CD4-positive, alpha-beta memory T cell (primary cell): Measurements from ENCODE around the gene SLU7. TPM values are rescaled to one million over a fixed set of nuclear protein-coding genes. Genes with fewer than 3 reads are reported as not detected.

ENCODE experiments used
- CTCF ChIA-PET: fragments of 350-600 bp; sonication (Branson Sonifier 250); formaldehyde crosslinking; loops from one replicate; lab custom pipeline; 2021; ENCODE audit warnings: inconsistent platforms; ENCODE audit not compliant: partially characterized antibody; lab: Charles Lee
- POLR2A ChIA-PET: fragments of 350-600 bp; sonication (Branson Sonifier 250); formaldehyde crosslinking; loops from one replicate; lab custom pipeline; 2021; ENCODE audit not compliant: partially characterized antibody; lab: Charles Lee
- DNase-seq, 5 donors: peaks; one replicate each; pipeline versions ENCODE4 v3.0.0 to v3.0.0-alpha.2; 2020 to 2022; ENCODE audit warnings: mixed read lengths in 1 of 5
- H3K27ac ChIP-seq: one replicate; pipeline ENCODE4 v1.7.0; 2013; ENCODE audit warnings: low read depth, low read length
- H3K27me3 ChIP-seq: 2 replicates; pipeline ENCODE4 v1.7.0; 2013; ENCODE audit warnings: mild to moderate bottlenecking, low read length, moderate library complexity; ENCODE audit not compliant: insufficient read depth
- H3K36me3 ChIP-seq: 2 replicates; pipeline ENCODE4 v1.7.0; 2013; ENCODE audit warnings: mild to moderate bottlenecking, low read length, moderate library complexity; ENCODE audit not compliant: insufficient read depth
- H3K4me1 ChIP-seq: 2 replicates; pipeline ENCODE4 v1.7.0; 2013; ENCODE audit warnings: mild to moderate bottlenecking, low read length, moderate library complexity; ENCODE audit not compliant: insufficient read depth
- H3K4me3 ChIP-seq, 2 donors: one replicate each; pipeline ENCODE4 v1.7.0; 2013; ENCODE audit warnings: low read length in 2 of 2, mild to moderate bottlenecking in 1 of 2
- H3K9me3 ChIP-seq, 2 donors: one replicate each; pipeline ENCODE4 v1.7.0; 2013; ENCODE audit warnings: low read length in 2 of 2, control low read depth in 1 of 2; ENCODE audit not compliant: control insufficient read depth in 1 of 2
- H3K27ac Mint-ChIP-seq, 7 donors: one replicate each; pipeline ENCODE4 v1.8.0; 2020 to 2021; ENCODE audit warnings: mixed read lengths in 7 of 7, mild to moderate bottlenecking in 6 of 7, inconsistent platforms in 3 of 7, moderate library complexity in 3 of 7
- H3K27me3 Mint-ChIP-seq, 2 donors: one replicate each; pipeline ENCODE4 v1.8.0; 2020 to 2021; ENCODE audit warnings: mixed read lengths in 2 of 2
- H3K36me3 Mint-ChIP-seq, 2 donors: one replicate each; pipeline ENCODE4 v1.8.0; 2020 to 2021; ENCODE audit warnings: mixed read lengths in 2 of 2, inconsistent platforms in 1 of 2, mild to moderate bottlenecking in 1 of 2
- H3K4me1 Mint-ChIP-seq, 4 donors: one replicate each; pipeline ENCODE4 v1.8.0; 2020 to 2021; ENCODE audit warnings: mixed read lengths in 4 of 4, mild to moderate bottlenecking in 1 of 4
- H3K4me3 Mint-ChIP-seq, 8 donors: one replicate each; pipeline ENCODE4 v1.8.0; 2020 to 2021; ENCODE audit warnings: mixed read lengths in 8 of 8, mild to moderate bottlenecking in 7 of 8, moderate library complexity in 6 of 8, inconsistent platforms in 3 of 8
- H3K9me3 Mint-ChIP-seq, 8 donors: one replicate each; pipeline ENCODE4 v1.8.0; 2020 to 2021; ENCODE audit warnings: mixed read lengths in 8 of 8, mild to moderate bottlenecking in 5 of 8, inconsistent platforms in 3 of 8, moderate library complexity in 1 of 8
- intact Hi-C: fragments of 100-400 bp; cut with micrococcal nuclease; formaldehyde crosslinking; loops from one replicate; pipeline ENCODE4 v1.15.1; 2023
- polyA plus RNA-seq, 2 donors: library from polyadenylated mRNA; unstranded; fragments of 300-500 nt; fragmentation: Illumina TruSeq; gene quantifications; one replicate each; pipeline ENCODE4 v1.2.3, GENCODE V29; 2021
- total RNA-seq, 2 experiments: library from RNA; stranded (reverse); gene quantifications; one replicate each; pipeline ENCODE4 v1.2.3, GENCODE V29; 2021

The SLU7 gene
- total and polyA plus RNA-seq, 4 experiments from 2014 or later = 50.8 to 93.9 (median 87.6) TPM

DNA sequence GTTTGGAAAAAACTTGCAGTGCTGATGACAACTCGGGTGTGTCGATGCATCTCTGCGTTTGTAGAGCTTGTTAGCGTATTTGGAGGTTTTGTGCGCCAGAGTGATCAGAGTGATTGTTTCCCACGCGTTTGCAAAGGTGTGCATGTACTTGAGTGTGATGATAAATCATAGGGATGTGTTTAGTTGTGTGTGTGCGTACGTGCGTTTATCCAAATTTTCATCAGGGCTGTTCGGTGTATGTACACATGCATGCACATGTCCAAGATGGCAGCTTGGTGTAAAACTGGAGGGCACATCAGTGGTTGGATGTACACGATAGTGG is 48.2 kb downstream of the SLU7 start:
- H3K4me3 ChIP-seq = no peak overlapping the region
- H3K4me1 Mint-ChIP-seq = peaks cover 11 to 16% (median 15%) of the 10 kb centered on the region in 4 donors
- POLR2A ChIA-PET = interaction anchor here (1.6 kb wide), 1 partner anchor 11 kb away, joined by 3 read pairs; no protein-coding TSS in a partner anchor

DNA sequence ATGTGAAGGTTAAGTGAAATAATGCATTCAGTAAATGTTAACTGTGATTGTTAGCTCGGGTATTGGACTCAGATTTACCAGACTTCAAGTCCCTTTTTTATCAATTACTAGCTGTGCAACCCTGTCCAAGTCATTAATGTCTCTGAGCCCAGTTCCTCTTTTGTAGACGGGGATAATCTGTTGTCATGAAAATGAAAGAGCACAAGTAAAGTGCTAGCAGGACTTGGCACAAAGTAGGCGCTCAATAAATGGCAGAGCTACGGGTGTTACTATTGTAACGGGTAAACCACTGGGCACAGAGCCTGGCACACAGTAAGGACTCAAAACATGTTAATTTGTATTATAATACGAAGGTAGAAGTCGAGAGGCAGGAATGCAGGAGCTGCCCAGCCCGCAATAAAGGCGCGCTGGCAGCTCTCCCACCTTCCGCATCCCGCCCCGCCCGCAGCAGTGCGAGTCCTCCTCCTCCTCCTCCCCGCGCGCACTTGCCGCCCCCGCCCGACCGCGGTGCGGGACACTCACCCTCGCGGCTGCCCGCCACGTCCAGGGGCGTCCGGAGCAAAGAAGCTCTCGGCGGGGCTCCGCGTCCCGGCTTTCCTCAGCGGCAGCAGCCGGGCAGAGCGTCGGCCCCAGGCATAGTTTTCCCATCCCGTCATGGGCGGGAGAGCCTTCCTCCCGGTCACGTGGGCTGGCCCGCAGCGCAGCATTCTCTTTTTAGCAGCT is 48.7 kb downstream of the SLU7 start, which contains the start of gene C1QTNF2:
TSS of gene C1QTNF2 (minus strand) at position 637 of the 723 bp plus-strand sequence. CDS start 15,615 bp downstream, outside the sequence.
- H3K36me3 Mint-ChIP-seq = no peaks in the 10 kb centered on the region
- no peaks in the 10 kb centered on the region for H3K36me3 ChIP-seq
- ChIA-PET CTCF (no interaction called here), POLR2A (no interaction called here)
- H3K27me3 Mint-ChIP-seq = peaks cover 57 to 62% of the 10 kb centered on the region in 2 donors
- no peaks in the 10 kb centered on the region for H3K9me3 ChIP-seq
- peaks cover 6% of the 10 kb centered on the region for H3K4me1 ChIP-seq
- H3K27ac Mint-ChIP-seq = no peak within 1 kb of the TSS
- no peak within 1 kb of the TSS for H3K27ac ChIP-seq
- peaks cover 17% of the 10 kb centered on the region for H3K27me3 ChIP-seq
- intact Hi-C loops = no loop called here
- peaks cover 11 to 16% (median 15%) of the 10 kb centered on the region in 4 donors for H3K4me1 Mint-ChIP-seq
- peak within 1 kb of the TSS; percentile 57 to 81 (median 67) for H3K4me3 Mint-ChIP-seq
- no peak for DNase-seq
- H3K4me3 ChIP-seq = no peak within 1 kb of the TSS
- no peaks in the 10 kb centered on the region for H3K9me3 Mint-ChIP-seq

More for the DNA sequence above, 48.2 kb downstream of the SLU7 start:
- no peak for DNase-seq
- Histone ChIP-seq H3K36me3 (no peaks in the 10 kb centered on the region), H3K4me1 (peaks cover 6% of the 10 kb centered on the region), H3K27ac (no peak overlapping the region), H3K9me3 (no peaks in the 10 kb centered on the region), H3K27me3 (peaks cover 17% of the 10 kb centered on the region)
- Mint-ChIP-seq H3K9me3 (no peaks in the 10 kb centered on the region), H3K36me3 (no peaks in the 10 kb centered on the region), H3K4me3 (peak overlapping the region; percentile 7 to 81 (median 63)), H3K27ac (no peak overlapping the region), H3K27me3 (peaks cover 58 to 64% of the 10 kb centered on the region in 2 donors)
- CTCF ChIA-PET = no interaction called here
- intact Hi-C loops = no loop called here

DNA sequence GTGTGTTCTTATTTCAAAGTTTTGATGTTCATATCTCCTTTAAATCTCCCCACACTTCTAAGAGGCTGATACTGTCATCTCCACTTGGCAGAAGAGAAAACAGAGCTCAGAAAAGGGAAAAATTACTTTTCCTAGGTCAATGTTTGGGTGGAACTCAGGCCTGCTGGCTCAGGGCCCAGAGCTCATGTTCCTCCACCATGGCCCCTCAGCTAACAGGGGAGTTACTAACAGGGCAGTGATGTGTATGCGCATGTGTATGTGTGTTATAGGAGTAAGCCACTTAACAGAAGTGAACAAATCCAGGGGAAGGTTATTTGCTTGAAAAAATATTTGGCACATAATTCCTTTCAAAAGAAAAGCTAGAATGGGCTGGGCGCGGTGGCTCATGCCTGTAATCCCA is 51.0 kb downstream of the SLU7 start:
- Histone ChIP-seq H3K27me3 (peaks cover 17% of the 10 kb centered on the region), H3K9me3 (no peaks in the 10 kb centered on the region), H3K4me3 (no peak overlapping the region), H3K4me1 (peaks cover 6% of the 10 kb centered on the region), H3K27ac (no peak overlapping the region), H3K36me3 (no peaks in the 10 kb centered on the region)
- H3K4me3 Mint-ChIP-seq = no peak overlapping the region
- CTCF ChIA-PET = no interaction called here
- peaks cover 11 to 16% (median 15%) of the 10 kb centered on the region in 4 donors for H3K4me1 Mint-ChIP-seq
- POLR2A ChIA-PET = no interaction called here
- no peak for DNase-seq
- peaks cover 0 to 2% (median 0%) of the 10 kb centered on the region in 8 donors for H3K9me3 Mint-ChIP-seq
- intact Hi-C loops = no loop called here
- no peaks in the 10 kb centered on the region for H3K36me3 Mint-ChIP-seq
- peaks cover 47 to 49% of the 10 kb centered on the region in 2 donors for H3K27me3 Mint-ChIP-seq
- H3K27ac Mint-ChIP-seq = no peak overlapping the region

DNA sequence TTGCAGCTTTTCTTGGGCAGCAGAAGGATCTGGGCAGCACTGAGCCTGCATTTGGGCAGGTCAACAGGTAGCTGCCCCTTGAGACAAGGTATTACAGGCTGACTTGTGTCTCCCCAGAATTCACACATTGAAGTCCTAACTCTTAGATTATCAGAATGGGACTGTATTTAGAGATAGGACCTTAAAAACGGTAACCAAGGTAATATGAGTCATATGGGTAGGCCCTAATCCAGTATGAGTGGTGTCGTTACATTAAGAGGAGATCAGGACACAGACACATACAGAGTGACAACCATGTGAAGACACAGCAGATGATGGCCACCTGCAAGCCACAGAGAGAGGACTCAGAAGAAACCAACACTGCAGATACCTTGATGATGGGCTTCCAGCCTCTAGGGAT is 51.6 kb downstream of the SLU7 start:
- peaks cover 6% of the 10 kb centered on the region for H3K4me1 ChIP-seq
- H3K27ac ChIP-seq = no peak overlapping the region
- no peak overlapping the region for H3K4me3 ChIP-seq
- peaks cover 17% of the 10 kb centered on the region for H3K27me3 ChIP-seq
- Mint-ChIP-seq H3K36me3 (no peaks in the 10 kb centered on the region), H3K27ac (no peak overlapping the region), H3K27me3 (peaks cover 44 to 46% of the 10 kb centered on the region in 2 donors), H3K4me3 (no peak overlapping the region), H3K4me1 (peaks cover 11 to 16% (median 15%) of the 10 kb centered on the region in 4 donors), H3K9me3 (peaks cover 0 to 2% (median 0%) of the 10 kb centered on the region in 8 donors)
- POLR2A ChIA-PET = no interaction called here
- intact Hi-C loops = no loop called here
- no peaks in the 10 kb centered on the region for H3K9me3 ChIP-seq
- no peaks in the 10 kb centered on the region for H3K36me3 ChIP-seq
- DNase-seq = no peak
- CTCF ChIA-PET = interaction anchor here (0.9 kb wide), 1 partner anchor 22 kb away, joined by 4 read pairs; no protein-coding TSS in a partner anchor

DNA sequence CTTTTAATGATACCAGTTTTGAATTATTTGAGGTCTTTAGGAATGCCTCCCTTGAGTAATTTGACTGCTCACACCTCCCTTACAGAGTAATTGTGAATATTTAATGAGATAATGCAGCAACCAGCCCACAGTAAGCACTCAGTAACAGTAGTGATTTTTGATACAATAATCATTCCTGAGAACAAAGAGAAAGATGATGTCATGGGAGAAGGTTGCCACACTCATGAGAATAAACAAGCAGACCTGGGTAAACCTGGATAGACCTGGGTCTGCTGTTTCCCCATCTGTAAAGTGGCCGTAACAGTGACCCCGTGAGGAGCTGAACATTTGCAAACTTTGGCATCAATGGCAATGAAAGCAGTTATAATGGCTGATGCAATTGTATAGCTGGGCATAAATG is 52.7 kb downstream of the SLU7 start:
- Histone ChIP-seq H3K9me3 (no peaks in the 10 kb centered on the region), H3K27ac (no peak overlapping the region), H3K27me3 (peaks cover 17% of the 10 kb centered on the region), H3K4me1 (peaks cover 6% of the 10 kb centered on the region), H3K4me3 (no peak overlapping the region), H3K36me3 (no peaks in the 10 kb centered on the region)
- CTCF ChIA-PET = interaction anchor here (0.9 kb wide), 1 partner anchor 21 kb away, joined by 4 read pairs; no protein-coding TSS in a partner anchor
- peaks cover 11 to 16% (median 15%) of the 10 kb centered on the region in 4 donors for H3K4me1 Mint-ChIP-seq
- peaks cover 0 to 2% (median 0%) of the 10 kb centered on the region in 8 donors for H3K9me3 Mint-ChIP-seq
- intact Hi-C loops = no loop called here
- H3K4me3 Mint-ChIP-seq = no peak overlapping the region
- H3K36me3 Mint-ChIP-seq = no peaks in the 10 kb centered on the region
- H3K27ac Mint-ChIP-seq = no peak overlapping the region
- peaks cover 42 to 48% of the 10 kb centered on the region in 2 donors for H3K27me3 Mint-ChIP-seq
- POLR2A ChIA-PET = no interaction called here
- DNase-seq = no peak

DNA sequence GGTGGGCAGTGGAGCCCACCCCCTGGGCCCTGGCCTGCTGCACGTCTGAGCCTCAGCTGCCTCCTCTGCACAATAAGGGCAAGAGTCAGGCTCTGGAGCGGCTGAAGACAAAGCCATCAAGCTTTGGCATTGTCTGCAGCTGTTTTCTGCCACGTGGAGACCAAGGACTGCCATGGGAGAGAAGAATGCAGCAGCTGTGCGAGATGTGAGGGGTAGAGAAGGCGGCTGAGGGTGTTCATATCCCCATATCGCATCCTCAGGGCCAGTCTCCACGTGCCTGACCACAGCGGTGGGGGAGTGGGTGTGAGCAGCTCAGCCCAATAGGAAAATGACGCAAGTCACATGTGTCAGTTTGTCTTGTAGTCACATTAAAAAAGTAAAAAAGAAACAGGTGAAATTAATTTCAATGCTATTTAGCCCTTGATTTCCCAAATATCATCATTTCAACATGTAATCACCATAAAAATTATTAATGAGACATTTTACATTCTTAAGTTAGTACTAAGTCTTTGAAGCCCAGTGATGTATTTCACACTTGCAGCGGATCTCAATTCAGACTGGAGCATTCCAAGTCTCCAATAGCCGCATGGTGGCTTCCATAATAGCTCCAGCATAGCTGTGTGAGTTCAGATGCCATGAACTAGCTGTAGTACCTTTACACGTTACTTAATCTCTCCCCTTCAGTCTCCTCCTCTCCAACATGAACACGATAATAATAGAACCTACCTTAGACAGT is 55.1 kb downstream of the SLU7 start:
- POLR2A ChIA-PET = no interaction called here
- intact Hi-C loops = no loop called here
- Histone ChIP-seq H3K27me3 (no peaks in the 10 kb centered on the region), H3K36me3 (no peaks in the 10 kb centered on the region), H3K4me1 (no peaks in the 10 kb centered on the region), H3K27ac (no peak overlapping the region), H3K4me3 (no peak overlapping the region), H3K9me3 (no peaks in the 10 kb centered on the region)
- Mint-ChIP-seq H3K36me3 (no peaks in the 10 kb centered on the region), H3K27me3 (peaks cover 21 to 32% of the 10 kb centered on the region in 2 donors), H3K4me1 (peaks cover 0 to 4% (median 0%) of the 10 kb centered on the region in 4 donors), H3K4me3 (no peak overlapping the region), H3K27ac (no peak overlapping the region), H3K9me3 (peaks cover 0 to 2% (median 0%) of the 10 kb centered on the region in 8 donors)
- CTCF ChIA-PET = no interaction called here
- no peak for DNase-seq

DNA sequence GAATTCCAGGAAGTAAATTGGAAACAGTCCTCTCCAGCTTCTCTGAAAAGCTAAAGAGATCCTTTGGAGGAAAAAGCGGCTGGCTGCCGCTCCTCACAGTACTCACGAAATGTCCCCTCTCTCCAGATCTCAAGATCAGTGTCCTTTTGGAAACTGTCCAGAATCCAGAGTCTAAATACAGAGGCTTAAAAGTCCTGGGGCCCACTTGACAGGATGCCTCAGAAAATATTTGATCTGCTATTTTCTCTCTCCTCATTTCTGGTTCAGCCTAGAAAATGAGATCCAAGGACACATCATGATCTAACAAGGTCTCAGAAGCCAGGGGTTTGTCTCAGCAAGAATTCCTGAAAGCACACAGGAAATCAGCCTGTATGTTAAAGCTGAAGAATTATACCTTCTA is 55.7 kb downstream of the SLU7 start:
- Histone ChIP-seq H3K4me3 (no peak overlapping the region), H3K27ac (no peak overlapping the region), H3K9me3 (no peaks in the 10 kb centered on the region), H3K4me1 (no peaks in the 10 kb centered on the region), H3K36me3 (no peaks in the 10 kb centered on the region), H3K27me3 (no peaks in the 10 kb centered on the region)
- Mint-ChIP-seq H3K27ac (no peak overlapping the region), H3K27me3 (peaks cover 17 to 28% of the 10 kb centered on the region in 2 donors), H3K9me3 (peaks cover 0 to 2% (median 0%) of the 10 kb centered on the region in 8 donors), H3K4me3 (no peak overlapping the region), H3K4me1 (no peaks in the 10 kb centered on the region), H3K36me3 (no peaks in the 10 kb centered on the region)
- ChIA-PET CTCF (no interaction called here), POLR2A (no interaction called here)
- intact Hi-C loops = no loop called here
- no peak for DNase-seq
